Measurements from ENCODE around the gene ENTPD2.
"Not testable (repeated sequence)": the region's sequence is repeated elsewhere in the genome, so short reads cannot be mapped to it uniquely, and the experiment has no call there.

ENTPD2 gene

DNA sequence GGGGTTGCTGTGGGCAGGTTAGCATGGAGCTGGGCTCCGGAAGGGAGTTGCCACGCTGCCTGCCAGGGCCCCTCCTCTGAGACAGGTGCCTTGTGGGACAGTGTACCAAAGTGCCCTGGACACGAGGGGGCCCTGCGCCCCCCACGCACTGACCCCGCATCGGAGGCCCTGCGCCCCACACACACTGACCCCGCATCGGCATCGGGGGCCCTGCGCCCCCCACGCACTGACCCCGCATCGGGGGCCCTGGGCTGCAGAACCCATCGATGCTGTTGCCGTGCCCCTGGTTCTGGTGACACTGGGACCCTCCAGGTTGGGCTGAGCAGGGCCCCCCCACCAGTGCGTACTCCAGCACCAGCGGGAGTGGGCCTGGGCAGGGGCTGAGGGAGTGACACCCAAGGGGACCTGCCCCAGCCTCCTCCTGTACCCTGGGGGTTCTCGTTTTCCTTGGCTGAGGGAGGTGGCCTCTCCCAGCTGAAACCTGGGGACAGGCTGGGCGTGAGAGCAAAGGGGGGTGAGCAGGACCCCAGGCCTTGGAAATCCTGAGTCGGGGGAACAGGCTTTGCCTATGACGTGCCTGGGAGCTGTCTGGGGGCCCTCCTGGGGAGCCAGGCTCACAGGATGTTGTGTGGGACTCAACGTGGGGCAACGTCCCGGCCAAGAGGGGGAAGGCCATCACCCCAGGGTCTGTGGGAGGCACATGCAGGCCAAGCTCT lies 9.6 kb upstream of the ENTPD2 start:
- FAIRE-seq = no peak

DNA sequence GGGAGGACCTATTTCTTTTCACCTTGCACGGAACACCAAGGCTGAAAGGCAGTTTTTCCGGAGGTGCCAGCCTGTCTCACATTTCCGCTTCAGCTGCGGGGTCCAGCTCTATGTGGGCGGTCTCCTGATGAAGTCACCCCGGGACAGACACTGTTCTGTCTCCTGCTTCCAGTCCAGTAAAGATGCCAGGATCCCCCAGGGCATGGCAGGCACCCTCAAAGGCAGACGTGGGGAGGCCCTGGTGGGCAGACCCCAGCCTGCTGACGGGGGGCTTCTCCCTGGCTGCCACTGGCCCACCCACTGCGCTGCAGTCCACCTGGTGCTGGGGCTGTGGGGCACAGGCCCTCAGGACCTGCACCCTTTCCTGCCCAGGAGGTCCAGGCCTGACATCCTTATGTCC lies 8.9 kb upstream of the ENTPD2 start:
- not testable (repeated sequence) for FAIRE-seq

DNA sequence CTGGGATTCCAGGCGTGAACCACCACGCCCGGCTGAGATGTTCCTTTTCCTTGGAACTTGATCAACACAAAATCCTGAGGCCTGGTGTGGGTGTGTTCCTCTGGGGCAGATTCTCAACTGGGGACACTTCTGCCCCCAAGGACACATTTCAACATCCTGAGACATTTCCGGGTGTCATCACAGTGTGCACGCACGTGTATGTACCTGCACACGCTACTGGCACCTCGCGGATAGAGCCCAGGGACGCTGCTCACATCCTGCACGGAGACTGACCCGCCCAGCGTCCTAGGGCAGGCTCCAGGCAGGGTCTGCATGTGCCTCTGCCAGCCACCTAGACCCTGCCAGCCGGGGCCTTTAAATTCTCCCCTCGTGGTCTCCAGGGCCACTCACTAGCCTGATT lies 8.5 kb upstream of the ENTPD2 start:
- FAIRE-seq = no peak

DNA sequence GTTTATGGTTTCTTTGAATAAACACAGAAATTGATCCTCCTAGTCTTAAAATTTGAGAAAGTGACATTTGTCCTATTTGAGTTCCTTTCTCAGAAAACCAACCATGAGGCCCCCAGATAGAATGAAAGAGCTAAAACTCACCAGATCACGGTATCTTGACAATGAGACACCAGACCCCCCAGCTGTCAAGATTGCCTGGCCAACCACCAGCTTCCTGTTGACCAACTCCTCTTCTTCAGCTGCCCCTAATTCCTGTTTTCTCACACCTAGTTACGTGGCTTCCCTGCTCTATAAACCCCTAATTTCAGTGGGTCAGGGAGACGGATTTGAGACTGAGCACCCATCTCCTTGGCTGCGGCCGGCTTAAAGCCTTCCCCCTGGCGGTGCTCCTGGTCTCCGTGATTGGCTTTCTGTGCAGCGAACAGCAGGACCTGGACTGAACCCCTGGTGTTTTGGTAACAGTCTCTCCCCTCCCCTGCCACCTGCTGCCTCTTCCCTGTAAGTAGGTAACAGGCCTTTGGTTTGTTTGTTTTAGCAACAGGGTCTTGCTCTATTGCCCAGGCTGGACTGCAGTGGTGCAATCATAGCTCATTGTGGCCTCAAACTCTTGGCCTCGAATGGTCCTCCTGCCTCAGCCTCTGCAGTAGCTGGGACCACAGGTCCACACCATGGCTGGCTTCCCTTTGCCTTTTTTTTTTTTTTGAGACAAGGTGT lies 4.8 kb upstream of the ENTPD2 start:
- FAIRE-seq = no peak

DNA sequence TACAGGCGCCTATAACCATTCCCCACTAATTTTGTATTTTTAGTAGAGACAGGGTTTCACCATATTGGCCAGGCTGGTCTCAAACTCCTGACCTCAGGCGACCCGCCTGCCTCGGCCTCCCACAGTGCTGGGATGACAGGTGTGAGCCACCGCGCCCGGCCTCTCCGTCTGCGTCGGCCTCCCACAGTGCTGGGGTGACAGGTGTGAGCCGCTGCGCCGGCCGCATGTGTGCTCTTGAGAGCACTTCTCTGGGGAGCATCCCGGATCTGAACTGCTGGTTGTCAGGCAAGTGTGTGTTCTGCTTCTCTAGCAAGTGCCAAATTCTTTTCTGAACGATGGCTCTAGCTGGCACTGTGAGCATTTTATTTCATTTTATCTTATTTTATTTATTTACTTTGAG lies 3.7 kb upstream of the ENTPD2 start:
- FAIRE-seq = no peak

DNA sequence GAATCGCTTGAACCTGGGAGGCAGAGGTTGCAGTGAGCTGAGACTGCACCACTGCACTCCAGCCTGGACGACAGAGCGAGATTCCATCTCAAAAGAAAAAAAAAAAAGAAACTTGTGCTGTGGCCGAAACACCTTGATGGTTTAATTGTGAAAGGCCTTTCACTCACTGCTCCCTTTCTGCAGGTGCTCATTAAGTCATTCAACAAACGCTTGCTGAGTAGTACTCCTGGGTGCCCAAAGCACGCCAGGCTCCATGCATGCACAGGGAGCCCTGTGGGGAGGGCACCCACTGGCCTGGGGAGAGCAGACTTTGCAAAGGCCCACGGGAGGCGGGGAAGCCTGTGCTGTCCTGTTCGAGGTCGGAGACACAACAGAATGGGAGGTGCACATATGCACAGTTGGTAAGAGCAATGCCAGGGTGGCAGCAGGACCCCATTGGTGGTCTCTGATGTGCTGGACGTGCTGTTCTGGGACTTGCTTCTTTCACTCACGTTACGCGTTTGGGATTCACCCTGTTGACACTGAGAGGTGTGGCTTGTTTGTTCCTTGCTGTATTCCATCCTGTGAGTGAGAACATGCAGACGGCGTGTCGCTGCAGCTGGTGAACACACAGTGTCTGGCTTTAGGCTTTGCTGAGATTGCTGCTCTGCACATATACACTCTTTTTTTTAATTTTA lies 3.0 kb upstream of the ENTPD2 start:
- no peak for FAIRE-seq

DNA sequence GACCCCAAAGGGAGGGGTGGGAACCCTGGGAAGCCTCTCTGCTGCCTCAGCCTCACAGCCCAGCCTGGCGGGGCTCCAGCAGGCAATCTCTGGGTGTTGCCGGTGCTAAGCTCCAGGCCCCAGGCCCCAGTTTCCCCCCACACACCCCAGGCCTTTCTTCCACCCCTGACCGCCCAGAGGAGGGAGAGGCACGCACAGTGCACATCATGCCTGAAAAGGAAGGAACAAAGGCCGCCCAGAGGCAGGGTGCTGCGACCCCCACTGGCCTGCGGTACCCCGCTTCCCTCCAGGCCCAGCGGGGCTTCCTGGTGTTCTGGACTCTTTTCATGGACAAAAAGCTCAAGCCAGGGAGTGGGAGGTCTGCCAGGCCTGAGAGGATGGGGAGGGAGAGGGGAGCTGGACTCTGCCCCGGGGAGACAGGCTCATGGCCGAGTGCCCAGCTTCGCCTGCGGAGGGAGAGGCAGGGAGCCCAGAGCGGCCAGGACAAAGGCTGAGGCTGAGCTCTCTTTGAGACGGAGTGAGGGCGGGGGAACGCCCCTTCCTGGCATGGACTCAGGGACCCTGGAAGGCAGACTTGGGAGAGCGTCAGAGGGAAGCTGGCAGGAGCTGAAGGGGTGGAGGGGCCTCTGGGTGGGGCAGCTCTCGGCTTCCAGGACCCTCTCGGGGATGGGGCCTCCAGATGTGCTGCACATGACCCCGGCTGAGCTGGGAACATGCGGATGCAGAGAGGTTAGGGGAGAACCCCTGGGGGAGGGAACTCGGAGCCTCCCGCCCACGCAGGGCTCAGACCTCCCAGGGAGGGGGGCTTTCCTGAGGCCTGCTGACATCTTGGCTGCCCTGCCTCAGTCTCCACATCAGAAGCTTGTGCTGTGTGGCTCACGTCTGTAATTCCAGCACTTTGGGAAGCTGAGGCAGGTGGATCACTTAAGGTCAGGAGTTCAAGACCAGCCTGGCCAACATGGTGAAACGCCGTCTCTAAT lies 1.8 kb upstream of the ENTPD2 start:
- FAIRE-seq = no peak

DNA sequence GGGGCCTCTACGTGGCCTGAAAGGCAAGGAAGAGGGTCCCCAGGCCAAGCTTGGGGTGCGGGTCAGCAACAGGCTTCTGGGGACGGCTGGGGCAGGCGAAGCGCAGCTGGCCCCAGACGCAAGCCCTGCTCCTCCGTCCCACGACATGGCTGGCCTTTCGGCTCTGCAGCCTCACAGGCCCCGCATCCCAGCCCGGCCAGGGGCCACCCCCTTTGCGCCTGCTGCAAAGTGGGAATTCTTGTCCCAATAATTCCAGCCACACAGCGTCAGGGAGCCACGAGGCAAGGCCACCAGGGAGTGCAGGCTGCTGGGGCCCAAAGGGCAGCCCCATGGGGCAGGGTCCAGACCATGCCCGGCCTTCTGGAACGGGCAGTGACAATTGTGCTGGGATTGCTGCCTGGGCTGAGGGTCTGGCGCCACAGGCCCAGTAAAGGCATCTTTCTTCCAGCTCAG lies 1.1 kb upstream of the ENTPD2 start:
- no peak for FAIRE-seq

DNA sequence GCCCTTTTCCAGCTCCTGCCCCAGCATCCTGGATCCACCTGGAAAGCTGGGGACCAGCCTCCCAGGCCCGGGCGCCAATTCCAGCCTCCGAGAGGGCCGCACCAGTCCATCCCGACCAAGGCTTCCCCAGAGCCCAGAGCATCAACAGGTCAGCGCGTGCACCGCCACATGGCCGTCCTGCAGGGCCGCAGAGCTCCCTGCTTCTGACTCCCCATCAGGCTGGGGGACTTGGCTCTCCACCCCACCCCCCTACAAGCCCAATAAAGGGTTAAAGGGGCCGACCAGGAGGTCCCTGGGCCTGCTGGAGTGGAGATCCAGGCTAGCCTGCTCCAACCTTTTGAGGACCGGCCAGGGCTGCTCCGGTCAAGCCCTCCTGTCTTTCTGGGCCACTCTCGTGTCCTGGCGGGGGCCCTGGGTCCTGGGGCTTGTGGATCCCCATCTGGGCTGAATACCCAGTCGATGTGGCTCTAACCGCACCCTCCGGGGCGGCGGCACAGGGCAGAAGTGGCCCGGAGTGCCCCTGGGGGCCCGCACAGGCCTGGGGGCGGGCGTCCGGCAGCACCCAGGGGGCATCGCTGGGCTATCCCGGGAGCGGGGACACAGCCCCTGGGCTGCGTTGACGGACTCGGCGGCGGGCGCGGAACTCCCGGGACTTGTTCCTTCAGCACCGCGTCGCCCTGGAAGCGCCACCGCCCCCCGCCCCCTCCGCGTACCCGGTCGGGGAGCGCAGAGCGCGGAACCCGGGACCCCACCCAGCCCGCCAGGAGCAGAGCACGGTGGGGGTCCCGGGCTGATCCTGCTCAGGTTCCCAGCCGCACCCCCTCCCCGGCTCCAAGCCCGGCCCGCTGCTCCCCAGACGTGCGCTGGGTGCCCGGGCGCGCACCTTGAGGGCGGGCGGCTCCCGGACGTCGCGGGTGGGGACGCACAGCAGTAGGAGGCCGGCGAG lies 590 bp downstream of the ENTPD2 start:
- no peak for FAIRE-seq

DNA sequence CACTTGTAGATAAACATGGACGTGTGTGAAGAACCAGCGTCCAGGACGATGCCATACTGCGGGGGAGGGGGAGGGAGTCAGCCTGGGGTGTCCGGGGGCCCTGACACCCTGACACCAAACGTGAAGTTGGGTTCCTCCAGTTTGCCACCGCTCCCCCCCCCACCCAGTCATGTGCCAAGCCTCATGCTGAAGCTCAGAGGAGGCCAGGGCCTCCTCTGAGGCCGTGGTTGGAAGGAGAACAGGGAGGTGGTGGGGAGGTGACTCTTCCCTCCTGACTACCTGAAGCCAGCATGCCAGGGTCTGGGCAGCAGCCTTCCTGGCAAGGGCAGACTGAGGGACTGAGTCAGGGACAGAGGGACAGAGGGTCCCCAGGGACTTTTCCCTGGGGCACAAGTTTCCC lies 1.6 kb downstream of the ENTPD2 start:
- no peak for FAIRE-seq

DNA sequence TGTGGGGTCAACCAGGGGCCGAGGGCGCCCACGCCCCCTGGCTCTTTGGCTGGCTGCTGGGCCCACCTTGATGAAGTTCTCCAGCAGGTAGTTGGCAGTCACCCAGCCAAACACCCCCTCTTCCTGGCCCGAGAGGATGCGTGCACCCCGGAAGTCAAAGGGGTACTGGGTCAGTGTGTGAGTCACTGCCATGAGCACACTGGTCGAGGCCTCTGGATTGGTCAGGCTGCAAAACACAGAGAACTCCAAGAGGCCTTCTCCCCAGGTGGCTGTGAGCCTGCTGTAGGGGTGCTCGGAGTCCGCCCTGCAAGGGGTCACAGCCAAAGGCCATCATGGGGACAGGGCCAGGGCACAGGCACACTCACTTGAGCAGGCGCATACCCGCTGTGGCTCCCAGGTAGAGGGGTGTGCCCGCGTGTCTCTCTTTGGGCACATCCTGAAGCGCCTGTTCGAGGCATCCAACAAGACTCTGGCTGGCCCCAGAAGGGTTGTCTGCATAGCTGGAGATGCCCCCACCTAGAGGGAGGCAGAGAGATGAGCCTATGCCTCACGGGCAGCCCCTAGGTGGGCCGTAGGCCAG lies 2.6 kb downstream of the ENTPD2 start:
- no peak for FAIRE-seq

DNA sequence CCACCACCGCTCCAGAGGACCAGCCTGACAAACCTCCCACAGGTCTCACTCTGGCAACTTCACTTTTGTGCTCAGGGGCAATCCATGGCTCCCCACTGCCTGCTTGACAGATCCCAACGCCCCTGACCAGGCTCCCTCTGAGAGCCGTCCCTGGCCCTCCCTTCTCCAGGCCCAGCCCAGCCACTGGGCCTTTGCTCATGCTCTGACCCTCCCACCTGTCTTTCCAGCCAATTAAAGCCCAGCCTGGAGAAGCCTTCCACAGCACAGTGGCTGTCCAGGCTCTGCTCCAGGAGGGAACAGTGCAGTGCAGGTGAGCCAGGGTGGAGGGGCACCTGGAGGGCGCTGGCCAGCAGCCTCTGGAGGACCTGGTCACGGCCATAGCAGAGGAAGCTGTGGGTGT lies 3.3 kb downstream of the ENTPD2 start:
- no peak for FAIRE-seq

DNA sequence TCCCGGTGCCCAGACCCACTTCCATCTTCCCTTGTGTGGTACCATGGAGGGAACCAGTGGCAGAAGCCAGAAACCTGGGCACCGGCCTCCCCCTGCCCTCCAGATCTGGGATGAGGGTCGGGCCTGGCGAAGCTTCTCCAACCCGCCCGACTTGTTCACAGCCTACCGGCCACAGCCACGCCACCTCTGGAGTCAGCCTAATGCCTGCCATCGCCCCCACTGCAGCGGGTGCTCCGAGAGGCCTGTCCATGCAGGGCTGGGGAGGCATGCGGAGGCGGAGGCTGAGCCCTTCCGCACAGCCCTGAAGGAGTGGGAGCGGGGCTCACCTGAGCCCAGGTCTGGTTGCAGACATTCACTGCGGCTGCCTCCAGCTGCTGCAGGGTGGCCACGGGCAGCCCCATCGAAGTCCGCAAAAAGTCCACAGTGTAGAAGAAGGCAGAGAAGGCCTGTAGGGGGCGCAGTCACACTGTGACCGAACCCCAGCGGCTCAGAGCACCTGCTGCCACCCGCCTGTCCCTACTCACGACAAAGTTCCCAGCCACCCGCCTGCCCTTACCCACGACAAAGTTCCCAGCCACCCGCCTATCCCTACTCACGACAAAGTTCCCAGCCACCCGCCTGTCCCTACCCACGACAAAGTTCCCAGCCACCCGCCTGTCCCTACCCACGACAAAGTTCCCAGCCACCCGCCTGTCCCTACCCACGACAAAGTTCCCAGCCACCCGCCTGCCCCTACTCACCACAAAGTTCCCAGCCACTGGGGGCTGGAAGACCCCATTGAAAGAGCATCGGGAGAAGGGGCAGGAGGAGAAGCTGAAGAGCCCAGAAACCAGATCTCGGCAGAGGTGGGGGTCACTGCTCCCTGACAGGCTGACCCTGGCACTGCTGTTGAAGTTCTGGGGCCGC lies 4.1 kb downstream of the ENTPD2 start:
- no peak for FAIRE-seq

DNA sequence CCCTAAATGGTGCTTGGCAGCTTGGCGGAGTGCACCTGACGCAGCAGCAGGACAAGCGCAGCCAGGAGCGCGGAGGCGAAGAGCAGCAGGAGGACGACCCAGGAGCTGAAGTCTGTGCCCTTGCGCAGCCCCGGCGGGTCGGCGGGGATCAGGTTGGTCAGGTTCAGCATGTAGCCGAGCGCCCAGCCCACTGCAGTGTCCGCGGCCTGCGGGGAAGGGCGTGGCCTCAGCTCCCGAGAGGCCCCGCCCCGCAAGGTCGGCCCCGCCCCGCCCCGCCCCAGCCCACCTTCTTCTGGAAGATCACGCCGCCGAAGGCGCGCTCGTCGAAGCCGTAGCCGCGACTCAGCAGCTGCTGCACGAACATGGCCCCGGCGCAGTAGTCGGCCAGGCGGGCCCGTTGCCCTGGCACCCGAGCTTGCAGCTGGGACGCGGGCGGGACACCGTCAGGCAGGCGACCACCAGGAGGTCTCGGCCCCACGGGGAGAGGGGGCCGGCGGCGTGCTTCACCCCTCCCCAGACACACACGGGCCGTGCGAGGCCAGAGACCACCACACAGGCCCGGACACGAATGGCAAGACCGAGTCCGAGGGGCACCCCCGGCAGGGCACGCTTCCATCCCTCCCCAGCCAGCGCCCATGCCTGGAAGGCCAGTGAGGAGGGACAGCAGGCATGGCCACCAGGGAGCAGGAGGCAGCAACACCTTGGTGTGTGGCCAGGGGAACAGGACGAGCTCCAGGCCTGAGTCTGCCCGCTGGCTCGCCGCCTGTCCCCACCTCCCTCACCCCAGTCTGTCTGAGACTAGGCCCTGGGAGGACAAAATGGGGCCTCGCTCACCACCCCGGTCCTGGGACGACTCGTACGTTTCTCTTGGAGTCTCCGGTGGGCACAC lies 5.0 kb downstream of the ENTPD2 start:
- no peak for FAIRE-seq

DNA sequence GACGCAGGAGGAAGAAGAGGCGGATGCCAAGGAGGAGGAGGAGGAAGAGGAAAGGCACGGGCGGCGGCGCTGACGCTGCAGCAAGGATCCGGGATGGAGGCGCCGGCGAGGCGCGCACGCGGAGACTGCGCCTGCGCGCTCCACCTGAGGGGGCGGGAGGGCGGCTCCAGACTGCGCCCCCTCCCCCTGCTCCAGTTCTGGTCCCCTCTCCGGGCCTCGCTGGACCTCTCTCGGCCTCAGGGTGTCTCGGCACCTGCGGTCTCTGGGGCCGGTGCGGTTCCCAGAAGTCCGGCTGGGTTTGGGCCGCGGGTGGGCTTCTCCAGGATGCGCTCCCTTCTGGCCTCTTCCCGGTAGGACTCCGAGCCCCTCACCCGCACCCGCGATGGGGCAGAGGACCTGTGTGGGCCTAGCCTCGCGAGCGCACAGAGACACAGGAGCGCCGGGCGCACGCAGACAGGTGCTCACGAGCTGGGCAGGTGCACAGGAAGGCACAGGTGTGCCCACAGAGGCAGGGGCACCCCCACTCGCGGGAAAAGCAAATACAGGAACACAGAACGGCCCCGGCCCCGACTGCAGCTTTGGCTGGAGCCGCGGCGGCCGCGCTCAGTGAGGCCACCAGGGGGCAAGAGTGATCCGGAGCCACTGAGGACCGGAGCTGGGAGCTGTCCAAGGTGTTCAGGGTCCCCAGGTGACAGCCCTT lies 7.6 kb downstream of the ENTPD2 start, which contains the start of gene NPDC1:
NPDC1 (minus strand) TSS at position 90 of the 700 bp plus-strand sequence. CDS start 188 bp downstream, outside the sequence.
- FAIRE-seq = no peak

DNA sequence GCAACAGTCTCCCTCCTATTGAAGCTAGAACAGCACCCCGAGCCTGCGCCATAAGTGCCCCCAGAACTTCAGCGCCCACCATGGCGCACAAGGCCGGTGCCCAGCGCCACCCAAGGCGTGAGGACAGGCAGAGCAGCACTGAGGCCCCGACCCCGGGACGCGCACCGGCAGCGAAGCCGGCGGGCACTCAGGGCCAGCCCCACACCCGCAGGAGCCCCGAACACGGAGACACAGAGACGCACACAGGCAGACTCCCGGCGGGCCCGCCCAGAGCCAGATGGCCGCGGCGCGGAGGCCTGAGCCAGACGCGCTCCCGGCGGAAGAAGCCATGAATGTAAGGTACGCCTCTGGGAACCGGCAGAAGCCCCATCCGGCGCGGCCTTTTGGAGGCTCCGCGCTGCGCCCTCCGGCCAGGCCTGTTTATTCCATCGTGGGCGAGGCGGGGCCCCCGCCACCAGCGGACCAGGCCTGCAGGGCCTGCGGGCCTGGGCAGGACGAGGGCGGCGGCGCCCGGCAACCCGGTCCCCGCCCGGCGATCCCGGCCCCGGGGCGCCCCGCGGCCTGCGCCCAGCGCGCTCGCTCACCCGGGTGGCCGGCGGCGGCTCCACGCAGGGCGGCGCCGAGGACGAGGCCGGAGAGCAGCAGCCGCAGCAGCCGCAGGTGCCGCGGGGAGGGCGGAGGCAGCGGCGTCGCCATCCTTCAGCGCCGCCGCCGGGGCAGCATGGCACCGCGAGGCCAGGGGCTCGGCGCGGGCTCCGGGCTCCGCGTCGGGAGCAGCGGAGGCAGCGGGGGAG lies 8.4 kb downstream of the ENTPD2 start:
- no peak for FAIRE-seq

DNA sequence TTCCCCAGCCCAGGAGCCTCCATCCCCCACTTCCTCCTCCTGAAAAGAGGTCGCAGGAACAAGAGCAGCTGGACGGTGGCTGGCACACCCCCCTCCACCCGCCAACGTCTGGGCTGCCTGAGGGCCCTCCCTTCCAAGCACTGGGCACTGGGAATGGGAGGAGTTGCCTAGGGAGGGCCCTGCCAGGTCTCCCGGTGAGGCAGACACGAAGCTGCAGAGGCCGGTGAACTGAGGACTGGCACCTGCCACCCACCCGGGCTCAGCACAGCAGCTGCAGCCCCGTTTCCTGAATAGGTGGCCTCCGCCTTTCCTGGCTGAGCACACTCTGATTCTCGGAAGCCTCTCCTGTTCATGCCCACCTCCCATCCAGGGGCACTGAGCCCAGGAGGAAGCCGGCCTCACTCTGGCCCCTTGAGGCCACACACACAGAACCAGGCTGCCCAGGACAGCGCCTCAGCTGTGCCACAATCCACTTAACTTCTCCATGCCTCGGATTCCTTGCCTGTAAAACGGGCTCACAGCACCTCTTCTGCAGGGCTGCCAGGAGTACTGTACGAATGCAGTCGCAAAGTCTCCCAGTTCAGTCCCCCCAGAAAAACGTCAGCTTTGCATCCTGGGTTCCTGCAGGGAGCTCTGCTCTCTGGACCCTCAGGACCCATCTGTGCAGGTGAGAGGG lies 9.2 kb downstream of the ENTPD2 start:
- FAIRE-seq = no peak

All from TTC549 (cell line).